Left lobe of liver (tissue), 2 donors: ENCODE measurements around the gene IHH. TPM values are rescaled to one million over a fixed set of nuclear protein-coding genes. Genes with fewer than 3 reads are reported as not detected.

Experiments used
- ATAC-seq: fragments of 200-7000 bp; cut with Tn5 transposase; one replicate; pipeline ENCODE4 v1.9.1; 2020; ENCODE audit warnings: mild to moderate bottlenecking, moderate library complexity
- DNase-seq: peaks from one replicate; pipeline ENCODE4 v3.0.0-alpha.2; 2020; ENCODE audit warnings: low spot score
- total RNA-seq: library from RNA; stranded (reverse); gene quantifications from one replicate; pipeline ENCODE4 v1.2.1, GENCODE V29; 2021
- donor health status: DM: no; HTN: no; CAD: no; lungs with moderate emphysema.
- donor health status: DM: no; HTN: yes; CAD: no.

IHH gene
- total RNA-seq, 1 donor from 2014 or later = 4.9 TPM

DNA sequence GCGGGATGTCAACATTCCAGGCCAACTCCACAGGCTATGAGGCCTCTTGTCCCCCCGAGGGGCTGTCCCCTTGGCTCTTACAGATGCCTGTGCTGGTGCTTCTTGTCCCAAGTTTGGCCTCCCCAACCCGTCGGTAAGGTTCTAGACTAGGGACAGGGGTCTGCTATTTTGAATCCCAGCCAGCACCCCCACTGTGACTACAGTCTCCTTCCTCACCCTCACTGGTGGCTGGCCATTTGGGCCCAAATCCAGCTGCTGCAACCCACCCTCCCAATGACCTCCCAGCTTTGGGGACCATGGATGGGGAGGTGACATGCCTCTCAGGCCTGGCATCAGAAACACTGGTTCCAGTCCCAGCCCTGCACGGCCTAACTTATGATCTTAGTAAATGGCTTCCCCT lies 38.1 kb downstream of the IHH start:
- DNase-seq (no peak), ATAC-seq (no peak)

DNA sequence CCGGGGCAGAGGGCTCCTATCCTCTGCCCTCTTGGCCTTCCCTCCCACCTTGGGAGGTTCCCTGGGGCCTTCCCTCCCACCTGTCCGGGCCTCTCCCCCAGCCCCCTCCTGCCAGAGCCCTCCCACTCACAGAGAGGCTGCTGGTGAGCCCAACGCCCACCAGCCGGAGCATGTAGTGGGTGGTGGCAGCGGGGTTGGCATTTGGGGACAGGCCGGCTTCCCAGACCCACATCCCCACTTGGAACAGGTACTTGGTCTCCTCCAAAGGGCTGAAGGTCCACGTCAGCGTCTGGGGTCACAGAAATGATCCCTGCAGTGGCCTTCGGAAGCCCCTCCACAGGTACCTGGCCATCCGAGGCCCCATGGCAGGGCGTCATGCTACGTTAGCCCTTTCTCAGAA lies 38.7 kb downstream of the IHH start:
- no peak for DNase-seq

DNA sequence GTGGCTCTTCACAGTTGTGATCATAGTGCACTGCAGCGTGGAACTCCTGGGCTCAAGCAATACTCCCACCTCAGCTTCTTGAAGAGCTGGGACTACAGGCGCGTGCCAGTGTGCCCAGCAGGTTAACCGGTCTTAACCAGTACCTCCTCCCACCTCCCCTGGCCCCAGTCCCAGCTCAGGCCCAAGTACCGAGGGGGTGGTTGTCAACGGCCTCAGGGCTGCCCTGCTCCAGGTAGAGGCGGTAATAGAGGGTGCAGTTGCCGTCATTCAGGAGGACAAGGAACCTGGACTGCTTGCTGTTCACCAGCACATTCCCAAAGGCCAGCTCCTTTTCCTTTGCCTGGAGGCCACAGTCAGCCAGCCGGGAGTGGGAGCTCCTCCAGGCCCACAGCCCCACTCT lies 39.1 kb downstream of the IHH start:
- no peak for ATAC-seq
- DNase-seq = no peak

More for the DNA sequence above, 38.7 kb downstream of the IHH start:
- ATAC-seq = no peak

DNA sequence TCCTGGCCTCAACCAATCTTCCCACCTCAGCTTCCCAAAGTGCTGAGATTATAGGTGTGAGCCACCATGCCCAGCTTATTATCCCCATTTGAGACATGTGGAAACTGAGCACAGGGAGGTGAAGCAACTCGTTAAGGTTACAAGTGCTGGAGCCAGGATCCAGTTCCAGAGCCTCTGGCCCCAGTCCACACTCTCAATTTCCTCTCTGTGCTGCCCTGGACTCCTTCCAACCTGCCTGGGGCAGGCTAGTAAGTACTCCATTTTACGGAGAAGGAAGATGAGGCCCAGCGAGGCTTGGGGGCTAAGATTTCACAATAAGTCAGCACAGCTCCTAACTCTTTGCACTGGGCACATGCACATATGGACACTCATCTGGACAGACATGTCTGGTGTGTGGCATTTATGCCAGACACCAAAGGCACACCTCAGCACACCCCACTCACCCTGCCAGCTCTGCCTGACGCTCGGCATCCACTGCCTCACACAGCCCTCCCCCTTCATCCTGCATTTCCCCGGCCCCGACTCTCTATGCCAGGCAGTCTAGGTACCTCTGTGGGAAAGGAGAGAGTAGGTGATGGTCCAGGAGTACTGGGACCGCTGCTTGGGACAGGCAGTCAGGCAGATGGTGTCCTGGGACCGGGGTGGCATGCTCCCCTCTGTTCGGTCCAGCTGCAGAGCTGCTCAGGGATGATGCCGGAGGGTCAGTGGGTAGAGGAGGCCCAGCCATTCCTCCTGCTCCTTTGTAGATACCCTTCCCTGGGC lies 39.9 kb downstream of the IHH start:
- ATAC-seq (no peak), DNase-seq (no peak)

DNA sequence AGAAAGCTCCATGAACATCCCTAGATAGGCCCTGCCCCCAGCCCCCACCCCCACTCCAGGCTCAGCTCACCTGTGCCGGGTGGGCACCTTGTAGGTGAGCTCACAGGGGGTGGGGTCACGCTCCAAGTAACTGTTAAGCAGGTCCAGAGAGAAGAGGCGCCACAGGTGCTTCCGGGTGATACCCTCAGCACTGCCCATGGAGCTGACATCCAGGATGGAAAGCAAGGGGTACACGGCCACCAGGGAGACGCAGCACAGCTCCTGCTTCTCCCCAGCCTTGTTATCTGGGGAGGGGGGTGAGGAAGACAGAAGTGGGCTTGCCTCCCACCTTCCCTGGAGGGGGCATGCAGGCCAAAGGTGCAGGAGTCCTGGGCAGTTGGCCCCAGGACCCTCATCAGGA lies 41.3 kb downstream of the IHH start:
- ATAC-seq (no peak), DNase-seq (no peak)

DNA sequence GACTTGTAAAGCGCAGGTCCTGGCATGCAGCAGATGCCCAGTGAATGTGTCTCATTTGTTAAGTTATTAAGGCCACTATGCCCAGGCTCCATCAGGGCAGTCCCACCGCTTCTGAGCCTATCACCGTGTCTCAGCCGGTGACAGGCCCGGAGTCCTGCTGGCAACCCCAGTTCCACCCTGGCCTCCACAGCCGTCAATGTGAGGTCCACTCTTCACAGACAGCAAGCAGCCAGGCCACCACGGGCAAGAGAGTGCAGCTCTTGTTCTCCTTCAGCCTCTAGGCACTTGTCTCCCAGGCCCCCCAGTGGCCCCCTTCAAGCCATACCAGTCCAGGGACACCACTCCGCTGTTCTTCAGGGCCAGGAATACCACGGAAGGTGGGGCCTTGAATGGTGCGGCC lies 42.0 kb downstream of the IHH start:
- ATAC-seq = no peak
- DNase-seq = no peak

DNA sequence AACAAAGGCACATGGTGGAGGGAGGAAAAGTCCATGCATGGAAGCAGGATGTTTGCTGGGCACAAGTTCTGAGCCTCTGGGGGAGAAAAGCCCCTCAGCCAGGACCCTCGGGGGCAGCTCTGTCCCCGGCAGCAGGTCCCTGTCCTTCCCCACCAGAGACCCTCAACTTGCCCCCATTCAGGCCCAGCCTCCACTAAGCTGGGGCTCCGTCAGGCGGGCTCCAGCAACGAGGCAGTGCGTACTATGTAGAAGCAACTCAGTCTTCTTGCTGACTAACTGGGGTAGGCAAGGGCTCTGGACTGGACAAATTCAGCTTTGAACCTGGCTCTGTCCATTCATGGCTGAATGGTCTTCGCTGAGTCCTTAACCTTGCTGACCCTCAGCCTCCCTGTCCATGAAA lies 42.4 kb downstream of the IHH start:
- DNase-seq (no peak), ATAC-seq (no peak)

DNA sequence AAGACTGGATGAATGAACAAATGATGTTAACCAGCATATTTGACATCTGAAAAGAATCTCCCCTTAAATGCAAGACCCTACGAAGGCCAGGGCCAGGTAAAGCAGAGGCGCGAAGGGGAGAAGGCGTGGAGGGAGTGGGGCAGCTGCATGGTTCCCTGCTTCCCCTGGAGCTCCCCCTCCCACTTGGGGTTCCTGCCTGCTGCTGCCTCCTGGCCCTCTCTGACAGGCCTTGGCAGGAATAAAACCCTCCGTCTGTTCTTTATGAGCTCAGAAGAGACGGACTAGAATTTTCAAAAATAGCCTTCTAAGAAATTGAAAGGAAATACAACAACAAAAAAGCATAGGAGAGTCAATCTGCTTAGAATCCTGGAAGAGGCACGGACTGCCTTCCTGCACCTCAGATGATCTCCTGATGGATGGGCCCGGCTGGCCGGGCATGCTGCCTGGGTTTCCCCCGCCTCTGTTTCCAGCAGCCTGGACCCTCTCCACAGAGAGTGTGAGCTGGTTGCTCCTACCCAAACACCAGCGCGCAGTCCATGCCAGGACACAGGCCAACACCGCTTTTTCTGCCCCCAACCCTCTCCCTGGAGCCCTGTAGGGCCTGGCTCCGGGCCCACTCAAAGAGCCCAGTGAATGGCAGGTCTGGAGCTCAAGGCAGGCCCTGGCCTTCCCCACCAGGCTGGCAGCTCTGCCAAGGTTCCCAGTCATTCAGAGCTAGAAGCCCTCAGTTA lies 43.4 kb downstream of the IHH start:
- DNase-seq (no peak), ATAC-seq (no peak)

DNA sequence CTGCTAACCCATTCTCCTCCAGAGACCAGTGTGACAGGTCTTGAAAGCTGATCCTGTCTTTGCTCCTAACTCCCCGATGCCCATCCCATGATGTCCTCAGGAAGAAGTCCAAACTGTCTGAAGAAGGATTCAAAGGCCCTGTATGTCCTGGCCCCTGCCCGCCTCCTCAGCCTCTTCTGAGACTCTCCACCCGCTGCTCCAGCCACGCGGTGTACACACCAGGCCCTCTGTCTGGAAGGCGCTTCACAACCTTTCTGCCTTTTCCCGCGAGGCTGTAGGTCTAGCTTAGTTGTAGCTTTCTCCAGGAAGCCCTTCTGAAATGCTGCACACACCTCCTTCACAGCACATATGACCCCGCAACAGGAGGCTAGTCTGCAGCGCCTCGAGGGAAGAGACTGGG lies 44.0 kb downstream of the IHH start:
- no peak for DNase-seq
- no peak for ATAC-seq

DNA sequence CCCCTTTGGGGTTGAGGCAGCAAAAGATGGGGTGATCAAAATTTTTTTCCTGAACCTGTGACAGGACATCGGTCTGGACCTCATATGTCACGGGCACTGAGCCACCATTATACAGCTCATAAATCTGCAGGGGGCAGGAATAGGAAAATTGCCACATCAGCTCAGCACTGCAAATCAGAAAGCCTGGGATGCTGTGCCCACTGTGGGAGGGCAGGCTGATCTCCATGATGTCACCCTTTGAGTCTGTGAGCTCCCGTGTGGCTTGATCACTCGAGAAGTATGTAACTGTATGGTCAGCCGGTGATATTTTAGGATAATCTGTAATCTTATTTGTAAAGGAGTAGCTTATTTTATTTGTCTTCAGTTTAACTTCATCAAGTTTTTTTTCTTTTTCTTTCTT lies 49.8 kb downstream of the IHH start:
- no peak for ATAC-seq
- no peak for DNase-seq

DNA sequence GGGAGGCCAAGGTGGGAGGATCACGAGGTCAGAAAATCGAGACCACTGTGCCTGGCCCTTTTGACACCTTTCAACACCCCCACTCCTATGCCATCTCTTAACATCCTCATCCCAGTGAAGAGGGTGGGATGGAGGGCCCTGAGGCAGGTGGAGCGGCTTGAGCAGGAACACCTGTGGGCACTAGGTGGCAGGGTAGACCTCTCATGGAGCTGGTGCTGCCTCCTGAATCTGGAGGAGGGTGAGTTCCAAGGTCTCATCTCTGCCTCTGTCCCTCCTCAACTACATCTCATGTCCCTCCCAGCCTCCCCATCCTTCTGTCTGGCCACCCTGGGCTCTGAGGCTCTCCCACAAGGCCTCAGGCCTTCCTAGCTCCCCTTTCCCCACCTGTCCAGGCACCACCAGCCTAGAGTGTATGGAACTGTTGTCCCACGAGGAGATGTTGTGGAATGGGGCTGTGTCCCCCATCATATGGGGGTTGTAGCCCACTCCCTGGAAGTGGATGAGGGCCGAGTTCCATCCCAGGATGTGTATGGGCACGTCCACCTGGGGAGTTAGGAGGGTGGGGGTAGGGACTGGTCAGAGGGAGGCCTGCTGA lies 50.5 kb downstream of the IHH start:
- ATAC-seq (peak; percentile 94), DNase-seq (no peak)

DNA sequence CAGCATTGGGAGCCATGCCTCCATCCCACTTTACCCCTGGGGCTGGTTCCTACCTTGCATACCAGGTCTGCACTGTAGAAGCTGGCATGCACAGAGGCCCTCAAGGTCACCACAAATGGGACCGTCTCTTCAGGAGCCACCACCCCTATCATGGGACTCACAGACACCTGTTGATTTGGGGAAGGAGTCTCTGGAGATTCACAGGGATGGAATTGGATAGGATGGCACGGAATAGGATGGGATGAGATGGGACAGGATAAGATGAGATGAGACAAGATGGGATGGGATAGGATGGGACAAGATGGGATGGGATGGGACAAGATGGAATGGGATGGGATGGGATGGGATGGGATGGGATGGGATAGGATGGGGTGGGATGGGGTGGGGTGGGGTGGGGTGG lies 51.4 kb downstream of the IHH start:
- DNase-seq (no peak), ATAC-seq (no peak)

Other genes with a start within 250 kb of the IHH start
- gene PRKAG3, start 229.1 kb downstream of the IHH start, total RNA-seq = not detected
- gene WNT6, start 201.1 kb downstream of the IHH start, total RNA-seq = 0.28 TPM
- not detected for gene WNT10A, start 180.1 kb downstream of the IHH start, total RNA-seq
- not detected for gene CDK5R2, start 101.3 kb downstream of the IHH start, total RNA-seq
- not detected for gene FEV, start 75.7 kb downstream of the IHH start, total RNA-seq
- gene CRYBA2, start 67.5 kb downstream of the IHH start, total RNA-seq = not detected
- gene CFAP65, start 19.4 kb downstream of the IHH start, total RNA-seq = 0.05 TPM
- gene NHEJ1, start 99.9 kb upstream of the IHH start, total RNA-seq = 7.8 TPM
- gene SLC23A3, start 109.1 kb upstream of the IHH start, total RNA-seq = 2.8 TPM
- gene CNPPD1, start 116.0 kb upstream of the IHH start, total RNA-seq = 31.2 TPM
- gene RETREG2, start 117.4 kb upstream of the IHH start, total RNA-seq = 54.8 TPM
- gene ZFAND2B, start 145.9 kb upstream of the IHH start, total RNA-seq = 28.6 TPM
- 53.5 TPM for gene ABCB6, start 158.0 kb upstream of the IHH start, total RNA-seq
- 45.8 TPM for gene ATG9A, start 168.7 kb upstream of the IHH start, total RNA-seq
- 22.1 TPM for gene ANKZF1, start 168.9 kb upstream of the IHH start, total RNA-seq
- gene GLB1L, start 184.5 kb upstream of the IHH start, total RNA-seq = 3.1 TPM
- 24.4 TPM for gene STK16, start 184.6 kb upstream of the IHH start, total RNA-seq
- gene TUBA4B, start 192.3 kb upstream of the IHH start, total RNA-seq = not detected
- 29.0 TPM for gene TUBA4A, start 193.0 kb upstream of the IHH start, total RNA-seq
- 40.9 TPM for gene DNAJB2, start 218.4 kb upstream of the IHH start, total RNA-seq
- not detected for gene PTPRN, start 248.5 kb upstream of the IHH start, total RNA-seq